ENCODE data around the gene SRGAP1.

GRCh38 chr12:64039281-64039871, 194.9 kb downstream of the SRGAP1 start:
- TF ChIP-seq CTCF (IDR thresholded peaks at IDR 0.05; ENCODE audit: borderline replicate concordance, extremely low read depth, low read length, poor library complexity, severe bottlenecking) (no peak), EZH2 (IDR thresholded peaks at IDR 0.05; ENCODE audit: borderline replicate concordance, low read depth, low read length, severe bottlenecking) (no peak)

All from DND-41 (cell line).